K562 (cell line): ENCODE results near the gene KCNK4. TPM values are rescaled to one million over a fixed set of nuclear protein-coding genes. Genes with fewer than 3 reads are reported as not detected.
A peak's percentile ranks its signal among the peaks of the same experiment; 100 is the strongest.

Experiments used
- CBX5 ChIP-seq: IDR thresholded peaks from 2 replicates; pipeline ENCODE4 v1.6.1; 2014; ENCODE audit warnings: low read depth, borderline replicate concordance
- FOXK1 ChIP-seq: sonication (generic); formaldehyde crosslinking; IDR thresholded peaks from 2 replicates; pipeline ENCODE4 v1.8.0; 2022; ENCODE audit warnings: missing genetic modification reagents, mild to moderate bottlenecking, borderline replicate concordance
- GATAD2A ChIP-seq: fragments of 450-650 bp; IDR thresholded peaks from 2 replicates; pipeline ENCODE4 v1.6.1; 2017
- IRF2 ChIP-seq: sonication (generic); formaldehyde crosslinking; IDR thresholded peaks from 2 replicates; pipeline ENCODE4 v1.8.1; 2022; ENCODE audit warnings: mild to moderate bottlenecking, missing genetic modification reagents
- KDM1A ChIP-seq, 2 experiments: fragments of 450-650 bp; IDR thresholded peaks; 2 replicates each; pipeline ENCODE4 v1.6.1; 2016; ENCODE audit warnings: mild to moderate bottlenecking in 2 of 2
- L3MBTL2 ChIP-seq: fragments of 450-650 bp; IDR thresholded peaks from 2 replicates; pipeline ENCODE4 v1.6.1; 2016; ENCODE audit warnings: mild to moderate bottlenecking, moderate library complexity
- NR1H2 ChIP-seq: sonication (generic); formaldehyde crosslinking; IDR thresholded peaks from 2 replicates; pipeline ENCODE4 v1.4.0; 2020; ENCODE audit warnings: mild to moderate bottlenecking, missing genetic modification reagents
- NR2C2 ChIP-seq, 2 experiments: fragments of 200-800 bp in 1 of 2; sonication (Bioruptor generic) in 1 of 2; sonication (generic) in 1 of 2; formaldehyde crosslinking in 1 of 2; IDR thresholded peaks; 2 replicates each; pipeline versions ENCODE4 v1.6.1 to v1.8.0; 2016 to 2022; ENCODE audit warnings: mild to moderate bottlenecking in 1 of 2, missing compliant biosample characterization in 1 of 2, missing genetic modification characterization in 1 of 2, missing genetic modification reagents in 1 of 2
- PURB ChIP-seq: sonication (generic); formaldehyde crosslinking; IDR thresholded peaks from 2 replicates; pipeline ENCODE4 v1.9.0; 2021; ENCODE audit warnings: low read depth, mild to moderate bottlenecking, missing genetic modification reagents
- RCOR1 ChIP-seq, 2 experiments: IDR thresholded peaks; 2 replicates each; pipeline ENCODE4 v1.6.1; 2012; ENCODE audit warnings: low read depth in 2 of 2, low read length in 2 of 2, borderline replicate concordance in 1 of 2, improper control_type of control experiment in 1 of 2
- SIN3B ChIP-seq: fragments of 450-650 bp; IDR thresholded peaks from 2 replicates; pipeline ENCODE4 v1.6.1; 2017; ENCODE audit warnings: low read depth, mild to moderate bottlenecking, moderate library complexity
- ZC3H4 ChIP-seq: sonication (generic); formaldehyde crosslinking; IDR thresholded peaks from 2 replicates; pipeline ENCODE4 v1.9.0; 2021; ENCODE audit warnings: missing genetic modification reagents, borderline replicate concordance
- ZNF133 ChIP-seq: fragments of 250-450 bp; sonication (Bioruptor Pico); IDR thresholded peaks from 2 replicates; pipeline ENCODE4 v1.4.0; 2020; ENCODE audit warnings: mild to moderate bottlenecking
- ZNF354B ChIP-seq: fragments of 250-450 bp; sonication (Bioruptor Pico); IDR thresholded peaks from 2 replicates; pipeline ENCODE4 v1.4.0; 2020
- ZNF444 ChIP-seq: fragments of 250-450 bp; sonication (Bioruptor Pico); IDR thresholded peaks from 2 replicates; pipeline ENCODE4 v1.4.0; 2020; ENCODE audit warnings: mild to moderate bottlenecking, moderate library complexity
- ZNF695 ChIP-seq: fragments of 450-650 bp; formaldehyde crosslinking; IDR thresholded peaks from 2 replicates; pipeline ENCODE4 v1.4.0; 2020; ENCODE audit warnings: mild to moderate bottlenecking, moderate library complexity
- ZNF766 ChIP-seq: fragments of 200-800 bp; sonication (Bioruptor generic); conservative IDR thresholded peaks from 2 replicates; pipeline ENCODE4 v1.6.1; 2016; ENCODE audit warnings: missing genetic modification characterization, missing compliant biosample characterization
- ZNF778 ChIP-seq: fragments of 450-650 bp; formaldehyde crosslinking; IDR thresholded peaks from 2 replicates; pipeline ENCODE4 v1.4.0; 2020; ENCODE audit warnings: mild to moderate bottlenecking, moderate library complexity
- ZZZ3 ChIP-seq: fragments of 450-650 bp; IDR thresholded peaks from 2 replicates; pipeline ENCODE4 v1.6.1; 2016; ENCODE audit warnings: antibody characterized with exemption, mild to moderate bottlenecking, moderate library complexity
- polyA plus RNA-seq, 8 experiments: library from polyadenylated mRNA; depleted of rRNA in 4 of 8; stranded (reverse) in 5 of 8; unstranded in 3 of 8; fragments of >200 nt; fragmentation: Nextera tagmentation in 2 of 8; fragmentation: Illumina TruSeq in 1 of 8; extraction: Ambion mirVana in 2 of 8; extraction: Trizol in 1 of 8; gene quantifications; 2 replicates each; pipeline versions ENCODE4 v1.2.1 to v1.2.3, GENCODE V29; 2011 to 2014; ENCODE audit warnings: inconsistent platforms in 1 of 8, missing spikeins in 1 of 8
- total RNA-seq, 7 experiments: library from RNA; depleted of rRNA in 6 of 7; stranded (reverse); fragments of >200 nt in 6 of 7; fragmentation: Illumina TruSeq in 2 of 7; extraction: Trizol in 2 of 7; gene quantifications; 2 replicates each; pipeline versions ENCODE4 v1.2.1 to v1.2.3, GENCODE V29; 2011 to 2021; ENCODE audit warnings: low replicate concordance in 1 of 7
- TF ChIP-seq, protein P1 (sequence below): fragments of 250-450 bp; sonication (Bioruptor Pico); IDR thresholded peaks from 2 replicates; pipeline ENCODE4 v1.8.0; 2022; ENCODE audit warnings: moderate library complexity, mild to moderate bottlenecking, inconsistent platforms
- TF ChIP-seq, protein P2 (sequence below): fragments of 450-650 bp; IDR thresholded peaks from 2 replicates; pipeline ENCODE4 v1.7.1; 2018; ENCODE audit warnings: mild to moderate bottlenecking, low read depth; ENCODE audit not compliant: partially characterized antibody
- TF ChIP-seq, protein P3 (sequence below): fragments of 250-450 bp; sonication (Bioruptor Pico); IDR thresholded peaks from 2 replicates; pipeline ENCODE4 v1.5.0; 2021; ENCODE audit warnings: mild to moderate bottlenecking, borderline replicate concordance

Gene KCNK4
- total and polyA plus RNA-seq, 9 of the 15 experiments (the other 6 are each of a cell fraction or from before 2014, with no cell fraction given), result not detected

DNA sequence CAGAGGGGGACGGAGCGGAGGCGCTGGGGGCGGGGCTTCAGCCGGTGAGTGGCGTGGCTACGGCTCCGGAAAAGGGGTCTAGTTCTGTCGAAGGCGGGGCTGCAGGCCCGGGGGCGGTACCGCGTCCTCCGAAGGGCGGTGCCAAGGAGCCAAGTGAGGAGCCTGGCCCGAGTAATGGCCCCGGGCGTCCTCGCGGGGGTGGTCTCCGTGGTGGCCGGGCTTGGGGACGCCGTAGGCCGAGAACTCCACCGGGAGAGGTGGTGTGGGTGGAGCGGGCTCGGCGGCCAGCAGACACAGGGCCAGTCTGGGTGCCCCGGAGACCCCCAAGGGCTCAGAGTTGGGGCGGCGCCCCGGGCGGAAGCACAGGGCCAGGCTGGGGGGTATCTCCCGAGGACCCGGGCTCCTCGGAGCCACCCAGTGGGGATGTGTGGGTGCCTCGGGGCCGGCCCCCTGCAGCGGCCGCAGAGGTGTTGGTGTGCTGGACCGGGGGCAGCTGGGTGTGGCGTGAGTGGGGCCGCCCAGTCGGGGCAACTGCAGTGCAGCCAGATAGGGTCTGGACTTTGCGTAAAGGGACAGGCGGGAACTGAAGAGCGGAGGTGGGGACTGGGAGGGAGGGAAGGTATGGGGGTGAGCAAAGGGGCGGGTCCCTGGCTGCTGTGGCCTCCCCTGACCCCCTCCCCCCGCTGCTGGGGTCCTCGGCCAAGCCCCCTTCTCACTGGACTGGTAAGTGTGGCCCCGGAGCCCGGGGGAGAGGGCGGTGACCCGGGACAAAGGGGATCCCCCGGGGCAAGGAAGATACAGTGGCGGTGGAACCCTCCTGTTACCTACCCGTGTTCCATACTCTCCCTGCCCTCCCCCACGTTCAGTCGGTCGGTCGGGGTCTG lies 49.4 kb upstream of the KCNK4 start (continued):
- TF ChIP-seq, protein P1, sequence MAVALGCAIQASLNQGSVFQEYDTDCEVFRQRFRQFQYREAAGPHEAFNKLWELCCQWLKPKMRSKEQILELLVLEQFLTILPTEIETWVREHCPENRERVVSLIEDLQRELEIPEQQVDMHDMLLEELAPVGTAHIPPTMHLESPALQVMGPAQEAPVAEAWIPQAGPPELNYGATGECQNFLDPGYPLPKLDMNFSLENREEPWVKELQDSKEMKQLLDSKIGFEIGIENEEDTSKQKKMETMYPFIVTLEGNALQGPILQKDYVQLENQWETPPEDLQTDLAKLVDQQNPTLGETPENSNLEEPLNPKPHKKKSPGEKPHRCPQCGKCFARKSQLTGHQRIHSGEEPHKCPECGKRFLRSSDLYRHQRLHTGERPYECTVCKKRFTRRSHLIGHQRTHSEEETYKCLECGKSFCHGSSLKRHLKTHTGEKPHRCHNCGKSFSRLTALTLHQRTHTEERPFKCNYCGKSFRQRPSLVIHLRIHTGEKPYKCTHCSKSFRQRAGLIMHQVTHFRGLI, result no peak
- no peak for TF ChIP-seq ZC3H4 (CRISPR knock-in tag)
- no peak for TF ChIP-seq ZNF133
- TF ChIP-seq PURB (CRISPR knock-in tag), result no peak
- no peak for TF ChIP-seq NR1H2 (CRISPR knock-in tag)
- no peak for TF ChIP-seq ZNF354B (CRISPR knock-in tag)
- TF ChIP-seq GATAD2A, result no peak; the same call in 1 of the 2 replicates
- TF ChIP-seq ZNF766 (CRISPR knock-in tag), result no peak
- no peak for TF ChIP-seq ZNF695
- TF ChIP-seq ZNF444 (CRISPR knock-in tag), result no peak
- no peak for TF ChIP-seq CBX5
- TF ChIP-seq RCOR1 (IDR thresholded peaks at IDR 0.05; ENCODE audit: borderline replicate concordance in 1 of 2, low read depth in 2 of 2, low read length in 2 of 2), result peak in 1 of 2 experiments; percentile 34; a peak in 1 of 4 replicates
- TF ChIP-seq FOXK1 (CRISPR knock-in tag), result no peak
- 0 out of 2 replicates have a peak, but pooled peaks have one; percentile 32 for TF ChIP-seq NR2C2 (CRISPR knock-in tag; IDR thresholded peaks at IDR 0.05)
- no peak for TF ChIP-seq NR2C2 (tag; IDR thresholded peaks at IDR 0.05)
- TF ChIP-seq IRF2, result no peak
- no peak for TF ChIP-seq ZZZ3
- TF ChIP-seq L3MBTL2, result no peak
- TF ChIP-seq, protein P2, sequence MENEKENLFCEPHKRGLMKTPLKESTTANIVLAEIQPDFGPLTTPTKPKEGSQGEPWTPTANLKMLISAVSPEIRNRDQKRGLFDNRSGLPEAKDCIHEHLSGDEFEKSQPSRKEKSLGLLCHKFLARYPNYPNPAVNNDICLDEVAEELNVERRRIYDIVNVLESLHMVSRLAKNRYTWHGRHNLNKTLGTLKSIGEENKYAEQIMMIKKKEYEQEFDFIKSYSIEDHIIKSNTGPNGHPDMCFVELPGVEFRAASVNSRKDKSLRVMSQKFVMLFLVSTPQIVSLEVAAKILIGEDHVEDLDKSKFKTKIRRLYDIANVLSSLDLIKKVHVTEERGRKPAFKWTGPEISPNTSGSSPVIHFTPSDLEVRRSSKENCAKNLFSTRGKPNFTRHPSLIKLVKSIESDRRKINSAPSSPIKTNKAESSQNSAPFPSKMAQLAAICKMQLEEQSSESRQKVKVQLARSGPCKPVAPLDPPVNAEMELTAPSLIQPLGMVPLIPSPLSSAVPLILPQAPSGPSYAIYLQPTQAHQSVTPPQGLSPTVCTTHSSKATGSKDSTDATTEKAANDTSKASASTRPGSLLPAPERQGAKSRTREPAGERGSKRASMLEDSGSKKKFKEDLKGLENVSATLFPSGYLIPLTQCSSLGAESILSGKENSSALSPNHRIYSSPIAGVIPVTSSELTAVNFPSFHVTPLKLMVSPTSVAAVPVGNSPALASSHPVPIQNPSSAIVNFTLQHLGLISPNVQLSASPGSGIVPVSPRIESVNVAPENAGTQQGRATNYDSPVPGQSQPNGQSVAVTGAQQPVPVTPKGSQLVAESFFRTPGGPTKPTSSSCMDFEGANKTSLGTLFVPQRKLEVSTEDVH, result no peak
- peak in 1 of 2 experiments; percentile 79; a peak in 2 of 4 replicates for TF ChIP-seq KDM1A (IDR thresholded peaks at IDR 0.05)
- no peak for TF ChIP-seq SIN3B
- TF ChIP-seq ZNF778 (CRISPR knock-in tag), result no peak
- TF ChIP-seq, protein P3, sequence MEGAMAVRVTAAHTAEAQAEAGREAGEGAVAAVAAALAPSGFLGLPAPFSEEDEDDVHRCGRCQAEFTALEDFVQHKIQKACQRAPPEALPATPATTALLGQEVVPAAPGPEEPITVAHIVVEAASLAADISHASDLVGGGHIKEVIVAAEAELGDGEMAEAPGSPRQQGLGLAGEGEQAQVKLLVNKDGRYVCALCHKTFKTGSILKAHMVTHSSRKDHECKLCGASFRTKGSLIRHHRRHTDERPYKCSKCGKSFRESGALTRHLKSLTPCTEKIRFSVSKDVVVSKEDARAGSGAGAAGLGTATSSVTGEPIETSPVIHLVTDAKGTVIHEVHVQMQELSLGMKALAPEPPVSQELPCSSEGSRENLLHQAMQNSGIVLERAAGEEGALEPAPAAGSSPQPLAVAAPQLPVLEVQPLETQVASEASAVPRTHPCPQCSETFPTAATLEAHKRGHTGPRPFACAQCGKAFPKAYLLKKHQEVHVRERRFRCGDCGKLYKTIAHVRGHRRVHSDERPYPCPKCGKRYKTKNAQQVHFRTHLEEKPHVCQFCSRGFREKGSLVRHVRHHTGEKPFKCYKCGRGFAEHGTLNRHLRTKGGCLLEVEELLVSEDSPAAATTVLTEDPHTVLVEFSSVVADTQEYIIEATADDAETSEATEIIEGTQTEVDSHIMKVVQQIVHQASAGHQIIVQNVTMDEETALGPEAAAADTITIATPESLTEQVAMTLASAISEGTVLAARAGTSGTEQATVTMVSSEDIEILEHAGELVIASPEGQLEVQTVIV, result no peak
